GM12891 (cell line): ENCODE measurements around the gene C13orf42.
"Not testable (repeated sequence)": the region's sequence is repeated elsewhere in the genome, so short reads cannot be mapped to it uniquely, and the experiment has no call there.

Source experiments
- DNase-seq: peaks from one replicate; pipeline ENCODE4 v3.0.0; 2011; ENCODE audit warnings: low spot score; ENCODE audit not compliant: insufficient read length
- FAIRE-seq: peaks from 2 replicates; lab custom pipeline; 2011; peaks lifted over from hg19 to GRCh38; lab: Jason Lieb, UNC
- PAX5 ChIP-seq: IDR thresholded peaks from 2 replicates; pipeline ENCODE4 v1.6.1; 2011; ENCODE audit warnings: low read length, moderate library complexity, mild to moderate bottlenecking; ENCODE audit not compliant: insufficient read depth, severe bottlenecking
- POLR2A ChIP-seq: IDR thresholded peaks from 2 replicates; pipeline ENCODE4 v1.6.1; 2011; ENCODE audit warnings: low read depth, low read length, control low read depth
- POLR2AphosphoS5 ChIP-seq: IDR thresholded peaks from 2 replicates; pipeline ENCODE4 v1.6.1; 2011; ENCODE audit warnings: low read depth, low read length, control low read depth
- POU2F2 ChIP-seq: IDR thresholded peaks from 2 replicates; pipeline ENCODE4 v1.6.1; 2011; ENCODE audit warnings: low read depth, mild to moderate bottlenecking, control low read depth, low read length, moderate library complexity
- SPI1 ChIP-seq: IDR thresholded peaks from 2 replicates; pipeline ENCODE4 v1.6.1; 2011; ENCODE audit warnings: low read depth, low read length, control low read depth
- TAF1 ChIP-seq: IDR thresholded peaks from 2 replicates; pipeline ENCODE4 v1.6.1; 2011; ENCODE audit warnings: low read depth, low read length, control low read depth

Gene C13orf42

DNA sequence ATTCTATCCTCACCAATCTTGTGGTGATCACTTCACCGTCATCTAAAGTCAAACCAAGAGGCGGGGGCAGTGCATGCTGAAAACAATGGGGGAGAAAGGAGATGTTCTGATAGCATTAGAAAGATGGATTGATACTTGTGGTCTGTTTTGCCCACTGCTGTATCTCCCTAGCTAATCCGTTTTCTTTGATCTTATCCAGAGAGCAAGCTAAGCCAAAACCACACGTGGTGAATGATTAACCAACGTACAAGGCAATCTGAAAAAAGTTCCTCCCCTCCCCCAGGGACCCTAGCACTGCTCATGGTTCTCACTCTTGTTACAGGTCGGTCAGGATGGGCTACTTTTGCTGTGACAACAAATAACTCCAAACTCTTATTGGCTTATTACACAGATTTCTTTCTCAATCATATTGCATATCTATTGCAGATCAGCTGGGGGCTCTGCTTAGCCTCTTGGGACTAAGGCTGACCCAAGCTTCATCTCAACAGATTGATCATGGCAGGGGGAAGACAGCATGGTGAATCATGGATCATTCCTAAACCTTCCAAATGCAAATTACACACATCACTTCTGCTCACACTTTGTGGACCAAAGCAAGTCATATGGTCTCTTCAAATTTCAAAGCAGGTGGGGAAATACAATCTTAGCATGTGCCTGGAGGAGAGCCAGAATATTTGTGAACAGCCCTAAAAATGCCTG is 11.9 kb upstream of the C13orf42 start:
- no peak for FAIRE-seq
- DNase-seq = no peak

DNA sequence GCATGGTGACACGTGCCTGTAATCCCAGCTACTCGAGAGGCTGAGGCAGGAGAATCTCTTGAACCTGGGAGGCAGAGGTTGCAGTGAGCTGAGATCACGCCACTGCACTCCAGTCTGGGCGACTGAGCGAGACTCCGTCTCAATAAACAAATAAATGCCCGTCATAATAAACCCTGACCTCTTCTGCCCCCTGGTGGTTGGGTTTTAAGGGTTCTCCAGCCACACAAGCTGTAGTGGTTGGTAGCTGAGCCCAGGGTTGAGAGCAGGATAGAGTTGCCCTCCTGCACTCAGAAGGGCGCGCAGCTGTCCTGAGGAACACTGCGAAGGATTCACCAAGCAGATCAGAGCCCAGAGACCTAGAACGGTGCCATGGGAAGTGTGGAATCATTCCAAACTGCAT is 9.8 kb upstream of the C13orf42 start:
- DNase-seq, FAIRE-seq: not testable (repeated sequence)

More for the DNA sequence above, 11.9 kb upstream of the C13orf42 start:
- TF ChIP-seq POU2F2 = no peak
- no peak for TF ChIP-seq SPI1
- TF ChIP-seq POLR2A = no peak

DNA sequence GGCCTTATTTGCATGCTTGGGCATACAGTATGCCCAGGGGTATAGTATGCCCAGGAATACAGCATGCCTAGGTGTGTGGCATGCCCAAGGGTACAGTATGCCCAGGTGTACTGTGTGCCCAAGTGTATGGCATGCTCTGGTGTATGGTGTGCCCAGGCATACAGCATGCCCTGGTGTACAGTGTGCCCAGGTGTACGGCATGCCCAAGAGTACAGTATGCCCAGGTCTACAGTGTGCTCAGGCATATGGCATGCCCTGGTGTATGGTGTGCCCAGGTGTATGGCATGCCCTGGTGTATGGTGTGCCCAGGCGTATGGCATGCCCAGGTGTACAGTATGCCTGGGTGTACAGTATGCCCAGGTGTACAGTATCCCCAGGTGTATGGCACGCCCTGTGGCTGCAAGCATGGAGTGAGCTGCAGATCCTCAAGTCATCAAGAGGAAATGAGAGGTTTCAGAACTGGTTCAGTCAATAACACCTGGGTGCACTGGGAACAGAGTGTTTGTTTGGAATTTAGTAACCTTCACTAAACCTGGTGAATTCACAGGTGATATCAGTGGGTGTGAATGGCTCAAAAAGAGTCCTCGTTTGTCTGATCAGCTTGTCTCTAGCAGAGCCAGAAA is 7.8 kb upstream of the C13orf42 start:
- TF ChIP-seq SPI1 = no peak
- TF ChIP-seq POLR2AphosphoS5 = no peak
- no peak for TF ChIP-seq POU2F2
- TF ChIP-seq TAF1 = no peak
- TF ChIP-seq PAX5 = no peak
- TF ChIP-seq POLR2A = no peak
- no peak for FAIRE-seq
- no peak for DNase-seq

DNA sequence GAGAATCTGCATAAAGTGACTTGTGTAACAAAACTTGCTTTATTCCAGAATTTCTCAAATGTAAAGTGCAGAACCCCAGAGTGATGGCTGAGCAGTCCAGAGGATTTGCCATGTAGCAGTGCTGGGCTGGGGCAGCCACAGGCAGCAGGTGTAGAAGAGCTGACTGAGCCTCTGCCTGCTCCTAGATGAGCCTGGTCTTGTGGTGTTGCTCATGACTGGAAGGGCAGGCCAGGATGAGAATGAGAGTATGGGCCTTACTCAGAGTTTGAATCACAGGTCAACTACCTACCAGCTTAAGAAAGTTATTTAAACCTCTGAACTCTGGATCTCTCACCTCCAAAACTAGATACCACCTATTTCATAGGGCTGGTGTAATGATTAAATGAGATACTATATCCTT is 2.9 kb upstream of the C13orf42 start:
- no peak for TF ChIP-seq SPI1
- FAIRE-seq (no peak), DNase-seq (no peak)

DNA sequence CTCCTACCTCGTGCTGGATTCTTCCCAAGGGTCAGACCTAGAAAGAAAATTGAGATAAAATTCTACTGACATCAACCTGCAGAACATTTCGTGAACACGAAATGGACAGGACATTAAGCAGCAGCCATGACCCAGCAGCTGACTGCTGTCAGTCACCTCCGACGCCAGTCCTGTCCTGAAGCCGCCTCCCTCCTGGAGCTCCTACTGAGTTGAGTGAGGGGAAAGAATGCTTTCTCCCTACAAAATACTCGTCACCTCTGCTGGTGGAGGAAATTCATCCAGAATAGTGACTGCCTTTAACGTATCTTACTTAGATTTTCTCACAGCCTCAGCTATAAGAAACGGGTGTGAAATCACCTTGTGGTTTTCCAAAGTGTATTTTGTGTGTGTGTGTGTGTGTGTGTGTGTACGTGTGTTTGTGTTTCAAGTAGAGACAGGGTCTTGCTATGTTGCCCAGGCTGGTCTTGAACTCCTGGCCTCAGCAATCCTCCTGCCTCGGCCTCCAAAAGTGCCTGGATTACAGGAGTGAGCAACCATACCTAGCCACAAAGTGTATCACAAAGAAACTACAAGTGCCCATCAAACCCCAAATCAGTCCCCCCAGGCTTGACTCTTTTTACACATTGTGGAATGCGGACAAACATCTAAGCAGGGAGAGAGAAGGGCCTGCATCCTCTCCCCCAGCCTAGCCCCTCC is 2.3 kb upstream of the C13orf42 start:
- FAIRE-seq (no peak), DNase-seq (no peak)
- TF ChIP-seq SPI1 (no peak), POLR2AphosphoS5 (no peak)

DNA sequence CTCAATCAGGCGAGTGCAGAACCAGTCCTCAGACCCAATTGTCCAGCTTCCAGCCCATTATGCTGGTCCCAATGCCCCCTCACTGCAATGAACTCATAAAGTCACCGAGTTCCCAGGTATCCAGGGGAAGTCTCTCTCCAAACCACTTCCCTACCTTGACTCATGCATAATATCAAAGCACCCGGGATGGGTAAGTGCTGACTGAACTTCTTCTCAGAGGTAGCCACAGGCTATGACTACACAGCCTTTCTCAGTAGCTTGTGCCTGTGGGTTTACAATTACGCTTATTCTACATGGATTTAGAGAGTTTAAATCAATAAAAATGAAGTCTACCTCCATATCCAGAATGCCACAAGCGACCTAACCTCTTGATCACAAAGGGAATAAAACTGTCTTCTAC is 1.7 kb upstream of the C13orf42 start:
- DNase-seq (no peak), FAIRE-seq (no peak)
- TF ChIP-seq PAX5 (no peak), POU2F2 (no peak), TAF1 (no peak), POLR2AphosphoS5 (no peak), SPI1 (no peak), POLR2A (no peak)

DNA sequence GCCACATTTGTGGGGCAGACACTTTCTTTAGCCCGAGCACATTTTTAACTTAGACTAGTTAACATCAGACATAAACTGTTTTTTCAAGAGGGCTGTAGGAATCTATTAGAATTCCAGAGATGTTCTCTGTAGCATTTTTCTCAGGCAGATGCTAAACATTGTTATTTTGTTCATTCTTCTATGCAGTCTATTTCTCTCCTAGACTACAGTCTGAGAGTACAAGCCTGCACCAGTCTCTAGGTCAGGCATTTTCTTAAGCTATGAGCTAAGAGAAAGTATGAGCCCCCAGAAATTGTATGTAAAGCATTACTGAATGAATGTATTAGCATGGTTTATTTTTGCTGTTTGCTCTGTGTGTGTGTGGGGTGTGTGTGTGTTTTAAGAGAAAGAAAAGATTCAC is 923 bp upstream of the C13orf42 start:
- DNase-seq (no peak), FAIRE-seq (no peak)
- TF ChIP-seq TAF1 (no peak), PAX5 (no peak), SPI1 (no peak), POU2F2 (no peak), POLR2A (no peak), POLR2AphosphoS5 (no peak)

DNA sequence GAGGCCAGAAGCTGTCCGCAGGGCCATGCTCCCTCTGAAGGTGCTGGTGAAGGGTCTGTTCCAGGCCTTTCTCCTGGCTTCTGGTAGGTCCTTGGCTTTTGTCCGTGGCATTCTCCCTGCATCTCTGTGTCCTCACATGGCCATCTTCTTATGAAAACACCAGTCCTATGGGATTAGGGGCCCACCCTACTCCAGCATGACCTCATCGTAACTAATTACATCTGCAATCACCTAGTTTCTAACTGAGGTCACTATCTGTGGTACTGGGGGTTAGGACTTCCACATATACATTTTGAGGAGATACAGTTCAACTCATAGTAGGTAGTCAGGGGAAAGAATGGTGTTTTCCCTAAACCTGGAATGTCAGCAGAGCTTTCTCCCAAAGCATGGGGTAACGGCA is 3.1 kb downstream of the C13orf42 start:
- TF ChIP-seq TAF1 (no peak), POLR2AphosphoS5 (no peak), SPI1 (no peak), PAX5 (no peak), POU2F2 (no peak), POLR2A (no peak)

DNA sequence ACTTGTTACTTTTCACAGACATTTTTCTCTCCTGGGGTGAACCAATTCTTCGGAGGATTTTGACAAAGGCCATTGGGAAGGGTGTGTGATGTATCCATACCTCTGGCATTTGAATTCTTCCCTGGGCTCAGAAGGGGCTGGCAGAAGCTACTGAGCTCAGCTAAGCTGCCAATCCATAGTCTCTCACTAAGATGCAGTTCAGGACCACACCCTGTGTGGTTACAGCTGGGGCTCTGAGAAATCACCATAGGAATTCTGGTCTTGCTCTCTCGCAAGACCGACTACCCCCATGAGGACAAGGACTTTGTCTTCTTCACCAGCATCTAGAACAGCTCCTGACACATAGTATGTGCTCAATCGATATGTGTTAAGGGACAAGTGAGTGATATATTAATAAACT is 6.0 kb downstream of the C13orf42 start:
- TF ChIP-seq TAF1 (no peak), PAX5 (no peak)
- FAIRE-seq = no peak

More for the DNA sequence above, 3.1 kb downstream of the C13orf42 start:
- DNase-seq (no peak), FAIRE-seq (no peak)

DNA sequence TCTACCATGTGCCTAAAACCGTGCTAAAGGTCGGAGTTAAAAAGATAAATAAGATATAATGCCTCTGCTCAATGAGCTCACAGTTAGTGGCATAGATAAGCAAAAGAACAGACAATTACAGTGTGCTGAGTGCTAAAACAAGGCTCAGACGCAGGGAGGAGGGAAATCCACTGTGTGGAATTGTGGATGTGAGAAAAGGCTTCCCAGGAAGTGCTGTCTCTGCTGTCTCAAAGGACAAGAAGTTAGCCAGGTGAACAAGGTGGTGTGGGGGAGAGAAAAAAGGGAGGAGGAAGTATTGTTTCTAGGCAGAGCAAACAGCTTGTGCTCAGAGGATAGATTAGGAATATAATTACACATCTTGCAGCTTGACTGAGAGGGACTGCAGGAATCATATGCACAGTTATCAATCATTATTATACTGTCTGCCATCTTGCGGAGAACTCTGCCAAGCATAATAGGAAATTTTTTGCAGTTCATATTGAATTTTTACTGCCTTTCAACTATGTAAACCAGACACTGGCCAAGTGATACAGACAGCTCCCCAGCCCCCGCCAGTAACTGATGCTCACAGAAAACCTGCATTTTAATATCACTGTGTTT is 9.3 kb downstream of the C13orf42 start:
- TF ChIP-seq TAF1 (no peak), PAX5 (no peak), POLR2A (no peak), SPI1 (no peak), POU2F2 (no peak), POLR2AphosphoS5 (no peak)
- no peak for DNase-seq
- FAIRE-seq = no peak

More for the DNA sequence above, 6.0 kb downstream of the C13orf42 start:
- DNase-seq = no peak
